Measurements from ENCODE around the gene TRDMT1. TPM values are rescaled to one million over a fixed set of nuclear protein-coding genes. Genes with fewer than 3 reads are reported as not detected.

Gene TRDMT1, protein sequence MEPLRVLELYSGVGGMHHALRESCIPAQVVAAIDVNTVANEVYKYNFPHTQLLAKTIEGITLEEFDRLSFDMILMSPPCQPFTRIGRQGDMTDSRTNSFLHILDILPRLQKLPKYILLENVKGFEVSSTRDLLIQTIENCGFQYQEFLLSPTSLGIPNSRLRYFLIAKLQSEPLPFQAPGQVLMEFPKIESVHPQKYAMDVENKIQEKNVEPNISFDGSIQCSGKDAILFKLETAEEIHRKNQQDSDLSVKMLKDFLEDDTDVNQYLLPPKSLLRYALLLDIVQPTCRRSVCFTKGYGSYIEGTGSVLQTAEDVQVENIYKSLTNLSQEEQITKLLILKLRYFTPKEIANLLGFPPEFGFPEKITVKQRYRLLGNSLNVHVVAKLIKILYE
- total RNA-seq: 4.9 and 6.7 TPM in 2 replicates

DNA sequence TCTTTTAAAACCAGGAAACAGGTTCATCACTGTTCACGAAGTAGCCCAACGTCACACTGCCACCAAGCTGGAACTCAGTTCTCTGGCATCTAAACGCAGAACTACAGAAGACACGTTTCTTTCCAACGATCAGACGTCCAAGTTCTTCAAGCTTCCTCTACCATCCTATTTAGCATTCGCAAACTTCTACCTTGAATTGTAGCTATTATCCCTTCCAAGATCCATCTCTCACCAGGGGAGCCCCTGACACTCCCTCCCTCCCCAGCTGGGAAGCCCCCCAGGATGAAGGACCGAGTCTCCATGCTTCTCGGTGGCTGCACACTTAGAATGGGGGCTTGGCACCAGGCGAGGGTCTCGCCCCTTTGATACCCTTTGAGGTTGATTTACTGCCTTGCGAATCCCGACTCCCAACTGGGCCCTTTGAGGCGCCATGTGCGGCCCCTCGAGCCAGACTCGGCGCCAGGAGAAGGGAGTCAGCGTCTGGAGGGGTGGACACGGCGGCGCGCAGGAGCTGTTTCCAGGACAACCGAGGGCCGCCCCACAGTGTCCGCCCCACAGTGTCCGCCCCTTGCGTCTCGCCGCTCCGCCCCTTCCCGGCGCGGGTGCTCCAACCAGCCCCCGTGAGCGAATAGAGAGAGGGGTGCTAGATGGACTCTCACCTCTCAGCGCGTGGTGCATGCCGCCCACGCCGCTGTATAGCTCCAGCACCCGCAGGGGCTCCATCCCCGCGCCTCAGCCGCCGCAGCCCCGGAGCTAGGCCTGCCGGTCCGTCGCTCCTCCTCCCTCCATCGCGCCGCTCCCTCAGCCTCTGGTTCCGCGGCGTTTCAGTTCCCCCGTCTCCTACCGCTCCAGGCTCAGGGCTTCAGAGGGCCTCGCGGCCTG, at the start of gene TRDMT1:
Gene TRDMT1 (minus strand): TSS at position 761 of the 882 bp plus-strand sequence. CDS start 38 bp downstream, at position 723.
- peak; percentile 84 for DNase-seq (ENCODE audit: low read depth, low spot score)

DNA sequence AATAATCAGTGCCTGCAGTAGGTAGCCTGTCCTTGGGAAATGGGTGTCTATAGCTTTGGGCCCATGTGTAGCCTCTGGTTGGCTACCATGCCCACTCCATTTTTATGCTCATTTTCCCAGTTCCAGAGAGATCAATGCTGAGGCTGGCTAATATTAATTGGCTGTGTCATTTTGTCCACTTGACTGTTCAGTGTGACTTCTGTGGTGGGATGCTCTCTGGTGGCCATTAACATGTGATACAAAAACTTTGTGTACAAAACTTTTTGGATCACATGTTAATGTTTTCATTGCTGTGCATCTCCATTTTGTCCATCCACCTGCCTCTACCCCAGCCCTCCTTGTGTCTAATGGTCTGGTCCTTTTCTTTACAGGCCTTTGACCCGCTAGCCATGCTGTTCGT, 49.3 kb upstream of the TRDMT1 start:
- no peak for DNase-seq (ENCODE audit: low read depth, low spot score)

DNA sequence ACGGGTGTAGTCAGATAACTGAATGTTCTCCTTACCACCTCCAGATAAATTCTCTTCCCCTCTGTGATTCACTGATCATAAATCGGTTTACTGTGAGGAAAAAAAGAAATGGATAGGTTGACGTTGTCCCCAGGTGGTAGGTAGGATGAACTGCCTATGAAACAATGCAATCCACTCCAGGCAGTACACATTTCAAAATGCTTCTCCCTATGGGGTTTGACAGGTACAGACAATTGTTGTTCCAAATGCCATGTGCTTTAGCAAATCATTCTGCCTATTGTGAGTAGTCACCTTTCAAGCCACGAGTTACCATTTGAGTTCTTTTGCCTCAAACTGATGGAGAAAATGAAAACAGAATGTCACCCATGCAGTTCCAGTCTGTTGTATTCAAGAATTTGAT, 48.3 kb upstream of the TRDMT1 start:
- DNase-seq (ENCODE audit: low read depth, low spot score): no peak

DNA sequence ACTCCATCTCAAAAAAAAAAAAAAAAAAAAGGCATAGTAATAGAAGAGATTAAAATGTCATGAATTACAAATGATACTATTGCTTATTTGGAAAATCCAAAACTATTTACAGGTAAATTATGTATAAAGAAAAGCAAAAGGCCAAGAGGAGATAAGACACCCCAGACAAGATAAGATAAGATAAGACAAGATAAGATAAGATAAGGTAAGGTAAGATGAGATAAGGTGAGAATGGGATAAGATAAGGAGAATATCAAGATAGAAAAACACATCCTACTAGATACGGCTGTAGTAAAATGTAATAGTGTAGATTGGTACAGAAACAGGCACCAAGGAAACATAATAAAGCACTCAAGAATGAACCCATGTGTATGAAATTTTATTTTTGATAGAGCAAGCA, 47.5 kb upstream of the TRDMT1 start:
- no peak for DNase-seq (ENCODE audit: low read depth, low spot score)

DNA sequence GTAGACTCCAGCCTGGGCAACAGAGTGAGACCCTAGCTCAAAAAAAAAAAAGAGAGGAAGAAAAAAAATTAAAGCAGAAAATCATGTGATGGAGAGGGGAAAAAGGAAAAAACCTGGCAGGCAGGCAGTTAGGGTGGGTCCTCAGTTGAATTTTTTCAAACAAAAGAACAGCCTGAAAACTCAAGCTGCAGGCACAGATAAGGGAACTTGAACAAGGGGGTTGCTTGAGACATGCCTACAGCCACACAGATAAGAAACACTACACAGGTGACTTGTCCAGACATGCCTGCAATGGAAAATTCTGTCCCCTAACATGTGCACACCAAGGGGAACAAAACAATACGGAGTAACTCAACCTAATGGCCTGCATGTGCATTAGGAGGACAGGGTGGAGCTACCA, 45.7 kb upstream of the TRDMT1 start:
- no peak for DNase-seq (ENCODE audit: low read depth, low spot score)

DNA sequence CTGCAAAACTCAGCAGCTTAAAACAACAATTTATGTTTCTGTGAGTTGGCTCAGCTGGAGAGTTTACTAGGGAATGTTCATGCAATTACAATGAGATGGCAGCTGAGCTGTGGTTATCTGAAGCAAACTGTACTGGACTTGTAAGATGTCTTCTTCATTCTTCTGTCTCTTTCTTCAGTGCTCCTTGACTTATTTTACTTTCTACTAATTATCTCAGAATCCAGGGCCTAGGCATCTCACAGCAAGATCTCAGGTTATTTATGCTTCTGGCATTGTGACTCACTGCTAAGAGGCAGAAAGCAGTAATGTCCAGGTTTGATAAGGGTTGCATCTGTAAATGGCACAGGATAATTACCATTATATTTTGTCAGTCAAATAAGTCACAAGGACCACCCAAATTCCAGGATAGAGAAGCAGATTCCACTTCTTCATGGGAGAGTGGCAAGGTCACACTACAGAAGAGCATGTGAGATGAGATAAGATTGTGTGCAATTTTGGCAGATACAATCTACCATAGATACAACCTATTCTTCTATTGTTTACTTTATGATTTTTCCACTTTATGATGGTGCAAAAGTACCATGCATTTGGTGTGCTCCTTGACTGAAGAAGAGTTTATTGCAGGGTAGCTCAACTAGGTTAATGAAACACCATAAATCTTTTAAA, 43.4 kb upstream of the TRDMT1 start:
- no peak for DNase-seq (ENCODE audit: low read depth, low spot score)

DNA sequence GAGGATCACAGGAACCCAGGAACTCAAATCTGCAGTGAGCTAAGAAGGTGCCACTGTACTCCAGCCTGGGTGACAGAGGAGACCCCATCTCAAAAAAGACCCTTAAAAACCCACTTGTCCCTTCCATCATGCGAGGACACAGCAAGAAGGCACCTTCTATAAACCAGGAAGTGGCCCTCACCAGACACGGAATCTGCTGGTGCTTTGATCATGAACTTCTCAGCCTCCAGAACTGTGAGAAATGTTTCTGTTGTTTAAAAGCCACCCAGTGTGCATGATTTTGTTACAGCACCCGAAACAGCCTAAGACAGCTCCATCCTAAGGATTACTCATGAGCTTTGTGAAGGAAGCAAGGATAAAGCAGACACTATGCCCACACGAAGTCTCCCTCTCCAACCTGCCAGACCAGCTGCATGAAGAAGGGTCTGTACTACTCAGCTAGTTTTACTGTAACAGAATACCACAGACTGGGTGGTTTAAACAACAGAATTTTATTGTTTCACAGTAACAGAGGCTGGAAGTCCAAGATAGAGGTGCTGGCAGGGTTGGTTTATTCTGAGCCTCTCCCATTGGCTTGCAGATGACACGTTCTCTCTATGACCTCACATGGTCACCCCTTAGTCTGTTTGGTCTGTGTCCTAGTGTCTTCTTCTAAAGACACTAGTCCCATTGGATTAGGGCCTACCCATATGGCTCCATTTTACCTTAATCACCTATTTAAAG, 40.3 kb upstream of the TRDMT1 start:
- no peak for DNase-seq (ENCODE audit: low read depth, low spot score)

DNA sequence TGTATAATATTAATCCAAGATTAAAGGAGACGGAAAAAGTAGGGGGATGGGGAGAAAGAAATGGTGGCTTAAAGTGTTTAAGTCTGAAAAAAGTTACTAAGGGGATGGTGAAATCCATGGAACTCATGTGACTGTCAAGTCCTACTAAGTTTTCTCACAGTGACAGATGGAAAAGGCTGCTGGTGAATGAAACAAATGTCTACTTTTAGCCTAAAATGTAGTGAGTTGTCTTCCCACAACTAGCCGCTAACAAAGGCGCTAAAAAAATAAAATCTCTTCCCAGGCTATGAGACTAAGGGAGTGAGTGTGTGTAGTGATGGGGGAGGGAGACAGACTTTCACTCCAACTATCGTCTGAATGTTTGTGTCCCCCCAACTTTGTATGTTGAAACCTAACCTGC, 39.1 kb upstream of the TRDMT1 start:
- no peak for DNase-seq (ENCODE audit: low read depth, low spot score)

DNA sequence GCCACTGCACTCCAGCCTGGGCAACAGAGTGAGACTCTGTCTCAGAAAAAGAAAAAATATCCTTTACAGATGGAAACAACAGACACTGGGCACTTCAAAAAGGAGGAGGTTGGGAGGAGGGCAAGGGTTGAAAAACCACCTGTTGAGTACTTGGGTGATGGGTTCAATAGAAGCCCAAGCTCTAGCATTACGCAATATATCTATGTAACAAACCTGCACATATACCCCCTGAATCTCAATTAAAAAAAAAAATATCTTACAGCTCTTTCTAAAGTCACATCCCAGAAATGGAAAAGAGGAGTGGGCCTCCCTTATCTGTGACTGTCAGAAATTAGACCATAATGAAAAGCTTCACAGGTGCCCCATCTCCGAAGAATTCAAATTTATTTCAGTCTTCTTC, 38.6 kb upstream of the TRDMT1 start:
- no peak for DNase-seq (ENCODE audit: low read depth, low spot score)

DNA sequence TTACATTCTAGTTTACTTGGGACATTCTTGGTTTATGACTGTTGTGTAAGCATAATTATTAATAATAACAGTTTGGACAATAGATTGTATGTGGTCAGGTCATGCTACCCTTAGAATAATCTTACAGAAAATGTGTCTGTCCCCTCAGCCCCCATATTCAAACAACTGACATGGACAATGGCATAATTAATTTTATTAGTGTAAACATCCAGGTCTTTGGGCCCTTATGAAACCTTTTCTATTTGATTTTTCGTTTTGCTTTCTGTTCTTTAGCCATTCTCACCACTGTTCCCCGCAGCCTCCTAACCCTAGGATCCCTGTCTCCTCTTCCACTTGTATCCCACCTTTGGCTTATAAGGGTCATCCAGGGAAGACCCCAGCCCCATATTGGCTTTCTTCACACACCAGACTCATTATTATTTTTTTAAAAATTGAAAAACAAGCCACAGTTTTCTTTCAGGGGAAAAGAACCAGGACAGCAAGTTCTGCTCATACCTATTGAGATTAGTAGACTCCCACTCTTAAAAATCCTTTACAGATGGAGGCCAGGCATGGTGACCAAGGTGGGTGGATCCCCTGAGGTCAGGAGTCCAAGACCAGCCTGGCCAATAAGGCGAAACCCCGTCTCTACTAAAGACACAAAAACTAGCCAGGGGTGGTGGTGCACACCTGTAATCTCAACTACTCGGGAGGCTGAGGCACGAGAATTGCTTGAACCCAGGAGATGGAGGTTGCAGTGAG, 38.0 kb upstream of the TRDMT1 start:
- no peak for DNase-seq (ENCODE audit: low read depth, low spot score)

DNA sequence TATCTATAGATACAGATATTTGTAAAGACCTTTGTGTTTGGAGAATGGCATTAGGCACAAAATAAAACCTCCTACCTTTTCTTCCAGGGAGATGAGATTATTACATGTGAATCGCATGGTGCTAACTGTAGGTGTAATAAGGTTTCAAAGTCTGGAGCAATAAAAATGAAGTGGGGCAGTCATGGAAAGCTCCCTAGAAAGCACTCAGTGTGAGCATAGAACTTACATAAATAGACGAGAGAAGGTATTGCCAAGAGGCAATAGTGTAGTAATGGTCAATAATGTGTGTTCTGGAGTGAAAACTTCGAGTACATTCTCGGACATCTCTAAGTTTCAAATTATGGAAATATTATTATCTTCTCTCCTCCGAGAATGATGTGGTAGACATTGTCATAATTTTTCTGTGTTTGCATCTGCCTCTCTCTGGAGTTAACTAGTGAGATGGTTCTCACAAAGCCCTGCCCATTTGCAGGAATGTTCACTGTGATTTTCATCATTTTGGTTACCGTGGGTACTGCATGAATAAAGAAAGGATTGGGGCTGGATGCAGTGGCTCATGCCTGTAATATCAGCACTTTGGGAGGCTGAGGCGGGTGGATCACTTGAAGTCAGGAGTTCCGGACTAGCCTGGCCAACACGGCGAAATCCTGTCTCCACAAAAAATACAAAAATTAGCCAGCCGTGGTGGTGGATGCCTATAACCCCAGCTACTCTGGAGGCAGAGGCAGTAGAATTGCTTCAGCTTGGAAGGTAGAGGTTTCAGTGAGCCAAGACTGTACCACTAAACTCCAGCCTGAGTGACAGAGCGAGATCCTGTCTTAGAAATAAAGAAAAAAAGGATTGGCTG, 37.2 kb upstream of the TRDMT1 start:
- DNase-seq (ENCODE audit: low read depth, low spot score): no peak

DNA sequence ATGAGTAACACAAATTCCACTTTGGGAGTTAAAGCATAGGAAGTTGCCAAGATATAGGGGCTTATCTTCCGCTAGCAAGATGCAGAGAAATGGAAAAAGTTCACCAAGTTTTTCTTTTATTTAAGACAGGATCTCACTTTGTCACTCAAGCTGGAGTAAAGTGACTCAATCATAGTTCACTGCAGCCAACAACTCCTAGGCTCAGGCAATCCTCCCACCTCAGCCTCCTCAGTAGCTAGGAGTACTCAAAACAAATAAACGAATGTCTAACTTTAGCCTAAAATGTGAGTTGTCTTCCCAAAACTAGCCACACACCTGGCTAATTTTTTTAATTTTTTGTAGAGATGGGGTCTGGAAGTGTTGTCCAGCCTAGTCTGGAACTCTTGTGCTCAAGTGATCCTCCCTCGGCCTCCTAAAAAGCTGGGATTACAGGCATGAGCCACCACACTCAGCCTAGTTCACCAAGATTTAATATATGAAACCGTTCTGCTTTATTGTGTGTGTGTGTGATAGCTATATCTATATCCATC, 36.5 kb upstream of the TRDMT1 start:
- DNase-seq (ENCODE audit: low read depth, low spot score): no peak

DNA sequence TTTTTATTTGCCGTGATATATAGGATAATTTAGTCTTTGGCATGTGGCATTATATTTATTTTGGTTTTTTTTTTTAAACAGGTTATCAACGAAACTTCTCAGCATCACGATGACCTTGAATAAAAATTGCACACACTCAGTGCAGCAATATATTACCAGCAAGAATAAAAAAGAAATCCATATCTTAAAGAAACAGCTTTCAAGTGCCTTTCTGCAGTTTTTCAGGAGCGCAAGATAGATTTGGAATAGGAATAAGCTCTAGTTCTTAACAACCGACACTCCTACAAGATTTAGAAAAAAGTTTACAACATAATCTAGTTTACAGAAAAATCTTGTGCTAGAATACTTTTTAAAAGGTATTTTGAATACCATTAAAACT, 35.7 kb upstream of the TRDMT1 start:
- DNase-seq (ENCODE audit: low read depth, low spot score): no peak

DNA sequence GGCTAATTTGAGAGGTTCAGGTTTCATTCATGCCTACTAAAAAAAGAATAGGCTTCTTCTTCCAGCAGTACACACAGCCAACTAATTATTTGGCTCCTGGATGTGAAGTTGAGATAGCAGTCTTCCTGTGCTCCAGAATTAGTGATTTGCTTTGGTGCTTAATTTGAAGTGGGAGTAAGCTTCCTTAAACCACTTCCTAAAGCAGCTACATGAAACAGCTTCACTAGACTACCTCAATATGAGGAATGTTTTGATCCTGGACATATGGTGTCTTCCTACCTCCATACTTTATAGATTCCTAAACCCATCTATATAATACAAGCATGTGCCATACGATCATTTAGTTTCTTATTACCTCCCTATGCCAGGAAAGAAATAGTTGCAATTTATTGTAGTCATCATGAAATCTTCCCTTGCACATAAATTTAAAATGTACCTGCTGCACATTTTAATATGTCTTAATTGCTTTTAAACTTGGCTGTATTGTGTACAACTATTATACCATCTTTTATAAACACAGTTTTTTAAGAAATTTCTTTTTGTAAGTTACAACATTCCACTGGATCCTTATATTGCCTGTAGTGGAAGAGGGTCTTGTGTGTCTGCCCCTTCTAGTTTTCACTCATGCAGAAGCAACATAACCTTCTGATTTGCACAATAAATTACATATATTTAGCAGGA, 35.1 kb upstream of the TRDMT1 start:
- no peak for DNase-seq (ENCODE audit: low read depth, low spot score)

DNA sequence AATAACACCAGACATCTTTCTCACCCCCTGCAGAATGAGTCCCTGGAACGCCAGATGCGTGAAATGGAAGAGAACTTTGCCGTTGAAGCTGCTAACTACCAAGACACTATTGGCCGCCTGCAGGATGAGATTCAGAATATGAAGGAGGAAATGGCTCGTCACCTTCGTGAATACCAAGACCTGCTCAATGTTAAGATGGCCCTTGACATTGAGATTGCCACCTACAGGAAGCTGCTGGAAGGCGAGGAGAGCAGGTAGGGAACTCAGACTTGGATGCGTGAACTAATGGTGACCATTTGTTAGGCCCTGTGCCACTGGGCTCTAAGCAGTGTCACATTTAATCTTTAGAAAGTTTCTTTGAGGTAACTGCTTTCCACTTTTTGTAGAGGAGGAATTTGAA, 33.7 kb upstream of the TRDMT1 start:
- DNase-seq (ENCODE audit: low read depth, low spot score): no peak

DNA sequence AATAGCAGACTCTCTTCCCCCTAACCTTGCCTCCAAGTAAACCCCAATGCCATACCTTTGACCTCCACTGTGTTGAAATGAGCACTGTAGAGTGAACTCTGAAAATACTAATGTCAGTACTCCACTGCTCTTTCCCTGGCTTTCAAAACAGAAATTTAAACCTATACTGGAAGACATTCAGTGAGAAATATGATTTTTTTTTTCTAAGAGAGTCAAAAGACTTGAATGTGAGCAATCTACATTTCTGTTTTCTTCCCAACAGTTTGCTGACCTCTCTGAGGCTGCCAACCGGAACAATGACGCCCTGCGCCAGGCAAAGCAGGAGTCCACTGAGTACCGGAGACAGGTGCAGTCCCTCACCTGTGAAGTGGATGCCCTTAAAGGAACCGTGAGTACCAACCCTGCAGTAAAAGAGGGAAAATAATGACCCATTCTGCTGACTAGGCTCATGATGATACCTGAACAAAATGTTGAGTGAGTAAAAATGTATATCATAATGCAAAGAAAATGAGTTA, 33.0 kb upstream of the TRDMT1 start:
- DNase-seq (ENCODE audit: low read depth, low spot score): no peak

DNA sequence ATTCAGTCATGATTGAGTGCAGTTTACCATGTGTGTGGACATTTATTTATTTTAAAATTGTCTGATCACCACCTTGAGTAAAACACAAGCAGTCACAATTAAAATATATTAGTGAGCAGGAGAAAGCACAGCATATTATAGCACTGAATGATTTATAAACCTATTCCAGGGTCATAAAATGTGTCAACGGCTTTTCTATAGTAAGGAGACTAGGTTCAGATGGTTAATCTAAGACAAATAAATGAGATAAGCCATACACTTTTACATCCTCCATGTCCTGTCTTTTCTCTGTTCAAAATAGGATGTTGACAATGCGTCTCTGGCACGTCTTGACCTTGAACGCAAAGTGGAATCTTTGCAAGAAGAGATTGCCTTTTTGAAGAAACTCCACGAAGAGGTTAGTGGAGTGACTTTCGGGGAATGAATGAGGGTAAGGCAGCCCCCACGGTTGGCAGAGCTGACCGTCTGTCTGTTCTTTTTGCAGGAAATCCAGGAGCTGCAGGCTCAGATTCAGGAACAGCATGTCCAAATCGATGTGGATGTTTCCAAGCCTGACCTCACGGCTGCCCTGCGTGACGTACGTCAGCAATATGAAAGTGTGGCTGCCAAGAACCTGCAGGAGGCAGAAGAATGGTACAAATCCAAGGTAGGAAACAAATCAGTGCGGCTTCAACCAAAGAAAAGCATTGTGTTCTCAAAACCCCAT, 32.0 kb upstream of the TRDMT1 start:
- no peak for DNase-seq (ENCODE audit: low read depth, low spot score)
